B cell (primary cell): Measurements from ENCODE around the gene CSNK1G1.

Source experiments
- EZH2 ChIP-seq: IDR thresholded peaks from 2 replicates; pipeline ENCODE4 v1.6.1; 2012; ENCODE audit warnings: borderline replicate concordance, low read depth, mild to moderate bottlenecking, moderate library complexity, low read length; ENCODE audit not compliant: insufficient read depth, poor library complexity, severe bottlenecking
- TF ChIP-seq, protein P1 (sequence below): fragments of 200-600 bp; IDR thresholded peaks from one replicate; pipeline ENCODE4 v1.8.0; 2022; ENCODE audit warnings: antibody characterized with exemption, mild to moderate bottlenecking

DNA sequence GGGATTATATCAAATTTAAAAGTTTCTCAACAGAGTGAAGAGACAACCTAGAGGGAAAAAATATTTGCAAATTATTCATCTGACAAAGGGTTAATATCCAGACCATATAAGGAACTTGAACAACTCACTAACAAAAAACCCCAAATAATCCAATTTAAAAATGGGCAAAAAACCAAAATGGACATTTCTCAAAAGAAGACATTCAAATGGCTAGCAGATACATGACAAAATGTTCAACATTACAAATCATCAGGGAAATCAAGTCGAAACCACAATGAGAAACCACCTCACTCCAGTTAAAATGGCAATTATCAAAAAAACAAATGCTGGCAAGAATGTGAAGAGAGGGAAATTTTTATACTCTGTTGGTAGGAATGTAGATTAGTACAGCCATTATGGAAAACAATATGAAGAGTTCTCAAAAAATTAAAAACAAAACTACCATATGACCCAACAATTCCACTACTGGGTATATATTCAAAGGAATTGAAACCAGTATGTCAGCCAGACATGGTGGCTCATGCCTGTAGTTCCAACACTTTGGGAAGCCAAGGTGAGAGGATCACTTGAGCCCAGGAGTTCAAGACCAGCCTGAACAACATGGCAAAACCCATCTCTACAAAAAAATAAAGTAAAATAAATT lies 88.5 kb downstream of the CSNK1G1 start:
- TF ChIP-seq, protein P1, sequence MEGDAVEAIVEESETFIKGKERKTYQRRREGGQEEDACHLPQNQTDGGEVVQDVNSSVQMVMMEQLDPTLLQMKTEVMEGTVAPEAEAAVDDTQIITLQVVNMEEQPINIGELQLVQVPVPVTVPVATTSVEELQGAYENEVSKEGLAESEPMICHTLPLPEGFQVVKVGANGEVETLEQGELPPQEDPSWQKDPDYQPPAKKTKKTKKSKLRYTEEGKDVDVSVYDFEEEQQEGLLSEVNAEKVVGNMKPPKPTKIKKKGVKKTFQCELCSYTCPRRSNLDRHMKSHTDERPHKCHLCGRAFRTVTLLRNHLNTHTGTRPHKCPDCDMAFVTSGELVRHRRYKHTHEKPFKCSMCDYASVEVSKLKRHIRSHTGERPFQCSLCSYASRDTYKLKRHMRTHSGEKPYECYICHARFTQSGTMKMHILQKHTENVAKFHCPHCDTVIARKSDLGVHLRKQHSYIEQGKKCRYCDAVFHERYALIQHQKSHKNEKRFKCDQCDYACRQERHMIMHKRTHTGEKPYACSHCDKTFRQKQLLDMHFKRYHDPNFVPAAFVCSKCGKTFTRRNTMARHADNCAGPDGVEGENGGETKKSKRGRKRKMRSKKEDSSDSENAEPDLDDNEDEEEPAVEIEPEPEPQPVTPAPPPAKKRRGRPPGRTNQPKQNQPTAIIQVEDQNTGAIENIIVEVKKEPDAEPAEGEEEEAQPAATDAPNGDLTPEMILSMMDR: no peak
- no peak for TF ChIP-seq EZH2
